HS-5 (cell line): Measurements from ENCODE around the gene HAPLN3.

Experiments
- DNase-seq: peaks from one replicate; pipeline ENCODE4 v3.0.0-alpha.2; 2012; ENCODE audit warnings: low read depth

Gene HAPLN3

DNA sequence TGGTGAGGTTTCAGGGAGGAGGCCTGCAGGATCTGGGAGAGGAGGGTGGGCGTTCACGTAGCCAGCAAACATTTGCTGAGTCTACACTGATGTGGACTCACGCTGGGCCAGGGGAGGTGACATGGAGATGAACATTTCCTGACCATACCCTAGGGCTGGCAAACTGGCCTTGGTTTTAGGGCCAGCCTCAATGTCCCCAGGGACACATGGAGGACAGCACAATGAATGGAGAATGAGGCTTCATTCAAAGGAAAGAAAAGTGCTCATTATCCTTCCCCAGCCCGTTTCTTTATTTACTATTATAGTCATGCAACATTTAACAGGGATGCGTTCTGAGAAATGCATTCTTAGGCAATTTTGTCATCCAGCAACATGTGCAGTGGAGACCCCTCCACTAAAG is 65.3 kb downstream of the HAPLN3 start:
- no peak for DNase-seq

DNA sequence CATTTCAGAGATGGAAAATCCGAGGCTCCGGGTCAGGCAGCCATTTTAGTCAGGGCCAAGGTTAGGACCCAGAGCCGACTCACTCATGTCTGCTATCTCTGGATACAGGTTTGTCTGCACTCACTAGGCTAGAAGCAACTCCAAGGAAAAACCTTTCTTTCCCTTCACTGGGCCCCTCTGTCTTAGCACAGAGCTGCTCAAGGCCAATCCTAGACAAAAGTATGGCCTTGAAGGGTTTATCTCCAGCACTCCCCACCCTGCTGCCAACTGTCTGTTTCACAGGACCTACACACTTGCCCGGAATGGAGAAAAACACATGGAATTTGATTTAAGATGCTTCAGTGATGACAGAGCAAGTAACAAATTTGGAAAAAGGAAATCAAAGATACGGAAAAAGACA is 66.6 kb downstream of the HAPLN3 start:
- DNase-seq, result no peak
